CD4-positive, alpha-beta T cell treated with Interleukin-2 at 100 ng/mL for 4 hours (primary cell): ENCODE measurements around the gene RERE.

Experiments used
- DNase-seq: peaks from one replicate; pipeline ENCODE4 v3.0.0-alpha.2; 2020; ENCODE audit warnings: low spot score

Gene RERE

DNA sequence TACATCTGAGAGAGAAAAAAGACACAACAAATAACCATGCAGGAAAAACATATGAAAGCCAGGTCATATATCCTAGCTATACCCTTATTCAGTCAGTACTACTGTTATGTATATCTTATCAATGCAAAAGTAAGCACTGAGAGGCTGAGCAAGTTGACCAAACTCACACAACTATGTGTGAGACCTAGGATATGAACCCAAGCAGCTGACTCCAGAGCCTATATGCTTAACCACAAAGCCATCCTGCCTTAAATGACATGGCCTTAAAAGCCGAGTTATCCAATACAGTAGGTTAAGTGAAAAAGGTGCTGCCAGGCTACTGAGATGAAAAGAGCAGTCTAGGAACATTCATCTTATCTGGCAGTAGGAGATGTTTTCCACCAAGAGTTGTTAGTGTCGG, 151.6 kb downstream of the RERE start:
- DNase-seq: no peak

GRCh38 chr1:8664887-8665286, 152.6 kb downstream of the RERE start:
- no peak for DNase-seq

DNA sequence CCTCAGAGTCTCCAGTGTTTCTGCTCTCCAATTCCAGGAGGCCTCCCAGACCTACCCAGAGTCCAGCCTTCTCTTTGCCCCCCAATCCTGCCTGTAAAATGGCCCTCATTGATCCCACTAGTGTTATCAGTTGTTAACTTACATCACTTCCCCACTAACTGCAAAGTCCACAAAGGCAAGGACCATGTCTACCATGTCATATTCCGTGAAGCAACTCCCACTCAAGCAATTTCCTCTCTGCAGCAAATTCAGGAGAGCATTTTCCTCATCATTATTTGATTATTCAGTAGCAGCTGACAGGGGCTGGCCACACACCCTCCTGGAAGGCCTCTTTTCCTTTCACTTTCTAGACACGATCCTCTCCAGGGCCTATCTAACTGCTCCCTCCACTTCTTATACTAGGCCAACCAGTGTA, 153.5 kb downstream of the RERE start:
- peak; percentile 10 for DNase-seq

DNA sequence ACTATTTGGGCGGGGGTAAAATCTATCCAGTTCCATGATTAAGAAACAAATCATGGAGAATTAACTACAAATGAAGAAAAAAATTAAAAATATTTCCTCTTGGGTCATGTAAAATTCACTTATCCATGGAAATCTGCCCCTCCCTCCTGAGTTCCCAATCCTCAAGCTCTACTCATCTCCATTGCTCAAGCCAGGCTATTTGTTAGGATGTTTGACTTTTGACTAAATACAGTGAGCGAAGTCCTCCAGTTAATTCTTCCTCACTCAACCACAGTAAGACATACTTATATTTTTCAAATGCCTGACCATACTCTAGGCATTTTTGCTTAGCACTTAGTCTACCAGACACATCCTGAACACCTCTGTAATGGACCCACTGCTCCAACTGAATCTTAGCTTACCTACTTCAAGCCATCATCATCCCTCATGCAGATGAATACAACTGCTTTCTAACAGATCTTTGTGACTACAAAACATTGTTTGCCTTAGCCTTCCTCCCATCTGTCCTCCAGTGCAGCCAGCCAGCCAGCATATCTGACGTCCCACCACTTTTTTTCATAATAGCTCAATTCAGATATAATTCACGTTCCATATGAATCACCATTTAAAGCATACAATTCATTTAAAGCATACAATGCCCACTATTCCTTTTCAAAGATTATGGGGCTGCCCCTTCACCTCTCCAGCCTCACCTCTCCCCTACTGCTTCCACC, 154.2 kb downstream of the RERE start:
- DNase-seq: no peak

GRCh38 chr1:8662380-8663072, 154.9 kb downstream of the RERE start:
- DNase-seq: no peak

GRCh38 chr1:8661185-8662110, 156.0 kb downstream of the RERE start:
- peak; percentile 25 for DNase-seq

DNA sequence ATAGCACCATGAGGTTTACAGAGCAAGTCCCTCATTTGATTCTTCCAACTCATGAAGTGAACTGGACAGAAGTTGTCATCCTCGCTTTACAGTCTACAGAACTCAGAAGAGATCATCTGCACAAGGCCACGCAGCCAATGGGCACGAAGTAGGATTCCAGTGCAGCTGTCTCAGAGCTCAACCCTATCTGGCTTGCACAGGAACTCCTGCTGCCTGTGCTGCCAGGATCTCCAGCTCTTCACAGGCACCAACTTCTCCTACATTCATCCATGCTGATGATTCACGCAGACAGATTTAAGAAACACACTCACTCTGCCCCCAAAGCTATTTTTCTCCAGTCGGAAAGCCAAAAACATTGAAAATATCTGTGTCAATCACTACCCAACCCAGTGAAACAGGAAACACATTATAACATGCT, 157.0 kb downstream of the RERE start:
- no peak for DNase-seq

DNA sequence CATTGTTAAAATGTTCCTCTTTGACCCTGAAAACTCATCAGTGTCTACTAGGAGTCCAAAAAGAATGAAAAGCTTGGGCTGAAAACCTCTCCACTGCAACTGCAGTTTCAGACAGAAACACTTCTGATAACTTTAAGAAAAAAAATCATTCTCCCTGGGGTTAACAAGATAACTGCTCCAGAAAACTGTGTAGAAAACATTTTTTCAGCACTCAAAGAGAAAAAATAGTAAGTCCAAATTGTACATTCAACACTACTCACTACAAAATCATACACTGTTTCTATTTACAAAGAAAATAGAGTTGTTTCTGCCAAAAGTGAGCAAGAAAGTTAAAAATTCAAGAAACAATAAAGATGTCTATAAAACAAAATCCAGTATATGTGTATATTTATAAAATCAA, 157.8 kb downstream of the RERE start:
- no peak for DNase-seq

- no peak for DNase-seq
These were observed 163.6 kb downstream of the RERE start for GRCh38 chr1:8653878-8654277.

DNA sequence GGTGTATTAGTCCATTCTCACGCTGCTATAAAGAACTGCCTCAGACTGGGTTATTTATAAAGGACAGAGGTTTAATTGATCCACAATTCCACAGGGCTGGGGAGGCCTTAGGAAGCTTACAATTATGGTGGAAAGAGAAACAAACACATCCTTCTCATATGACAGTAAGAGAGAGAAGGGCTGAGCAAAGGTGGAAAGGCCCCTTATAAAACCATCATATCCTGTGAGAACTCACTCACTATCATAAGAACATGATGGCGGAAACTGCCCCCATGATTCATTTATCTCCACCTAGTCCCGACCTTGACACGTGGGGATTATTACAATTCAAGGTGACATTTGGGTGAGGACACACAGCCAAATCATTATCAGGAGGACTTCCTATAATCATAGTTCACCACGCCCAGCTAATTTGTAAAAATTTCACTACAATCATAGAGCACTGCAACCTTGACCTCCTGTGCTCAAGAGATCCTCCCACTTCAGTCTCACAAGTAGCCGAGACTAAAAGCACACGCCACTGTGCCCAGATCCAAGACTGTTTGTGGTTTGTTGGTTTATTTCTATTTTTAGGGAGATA, 164.9 kb downstream of the RERE start:
- no peak for DNase-seq

- no peak for DNase-seq
These were observed 165.5 kb downstream of the RERE start for GRCh38 chr1:8651962-8652361.

- no peak for DNase-seq
These were observed 166.1 kb downstream of the RERE start for GRCh38 chr1:8651236-8651890.

DNA sequence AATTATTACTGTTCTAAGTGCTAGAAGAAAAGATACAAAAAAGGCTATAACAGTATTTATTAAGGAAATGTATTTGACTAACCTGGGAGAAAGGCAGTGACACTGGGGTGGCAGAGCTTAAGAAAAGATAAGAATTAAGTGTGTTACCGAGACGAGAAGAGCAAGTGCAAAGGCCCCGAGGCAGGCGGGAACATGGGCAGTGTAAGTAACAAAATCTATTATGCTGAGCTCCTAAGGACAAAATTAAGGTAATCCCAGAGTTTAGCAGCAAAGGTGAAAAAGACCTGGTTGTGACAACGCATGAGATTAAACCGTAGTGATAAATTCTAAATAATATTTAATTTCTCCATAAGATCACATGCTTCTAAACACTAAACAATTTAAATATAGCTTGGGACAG, 167.6 kb downstream of the RERE start:
- no peak for DNase-seq

DNA sequence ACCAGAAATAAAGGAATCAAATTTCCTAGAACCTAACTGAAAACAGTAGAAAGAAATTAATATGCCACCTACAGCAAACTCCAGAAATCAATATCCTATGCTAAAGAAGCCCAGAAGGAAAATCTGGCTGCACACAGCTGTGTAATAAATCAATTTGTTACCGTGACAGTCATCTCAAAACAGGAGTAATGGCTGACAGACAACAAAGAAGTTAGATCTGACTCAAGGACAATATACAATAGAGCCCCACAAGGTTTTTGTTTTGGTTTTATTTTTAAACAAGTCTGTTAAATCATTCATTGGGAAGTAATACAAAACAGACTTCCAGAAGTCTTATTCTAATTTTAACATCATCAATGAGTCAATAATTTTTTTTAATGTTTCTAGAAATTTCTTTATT, 168.4 kb downstream of the RERE start:
- no peak for DNase-seq

GRCh38 chr1:8646996-8647395, 170.4 kb downstream of the RERE start:
- DNase-seq: no peak

DNA sequence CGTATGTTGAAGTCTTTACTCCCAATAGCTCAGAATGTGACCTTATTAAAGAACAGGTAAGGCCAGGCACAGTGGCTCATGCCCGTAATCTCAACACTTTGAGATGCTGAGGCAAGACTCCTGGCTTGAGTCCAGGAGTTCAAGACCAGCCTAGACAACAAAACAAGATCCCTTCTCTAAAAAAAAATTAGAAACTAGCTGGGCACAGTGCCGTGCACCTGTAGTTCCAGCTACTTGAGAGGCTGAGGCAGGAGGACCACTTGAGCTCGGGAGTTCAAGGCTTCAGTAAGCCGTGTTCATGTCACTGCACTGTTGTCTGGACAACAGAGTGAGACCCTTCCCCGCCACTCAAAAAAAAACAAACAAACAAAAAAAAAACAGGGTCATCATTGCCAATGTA, 171.3 kb downstream of the RERE start:
- DNase-seq: no peak

- DNase-seq: no peak
These were observed 173.6 kb downstream of the RERE start for GRCh38 chr1:8643542-8644536.

DNA sequence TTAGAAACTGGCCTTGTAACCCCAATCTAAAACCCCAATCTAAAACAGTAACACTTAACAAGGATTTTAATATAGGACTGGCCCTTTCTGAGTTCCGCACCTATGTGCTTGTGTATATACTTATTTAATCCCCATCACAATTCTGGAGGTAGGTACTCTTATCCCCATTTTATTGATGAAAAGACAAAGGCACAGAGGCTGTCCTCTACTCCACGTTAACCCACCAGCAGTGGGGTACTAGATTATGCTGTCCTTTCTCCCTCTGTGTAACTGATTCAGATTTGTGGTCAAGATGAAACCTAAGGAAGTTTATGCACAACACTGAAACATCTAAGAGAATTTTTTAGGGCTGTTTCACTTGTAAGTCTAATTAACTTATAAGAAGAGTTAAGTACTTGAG, 175.3 kb downstream of the RERE start:
- DNase-seq: no peak

DNA sequence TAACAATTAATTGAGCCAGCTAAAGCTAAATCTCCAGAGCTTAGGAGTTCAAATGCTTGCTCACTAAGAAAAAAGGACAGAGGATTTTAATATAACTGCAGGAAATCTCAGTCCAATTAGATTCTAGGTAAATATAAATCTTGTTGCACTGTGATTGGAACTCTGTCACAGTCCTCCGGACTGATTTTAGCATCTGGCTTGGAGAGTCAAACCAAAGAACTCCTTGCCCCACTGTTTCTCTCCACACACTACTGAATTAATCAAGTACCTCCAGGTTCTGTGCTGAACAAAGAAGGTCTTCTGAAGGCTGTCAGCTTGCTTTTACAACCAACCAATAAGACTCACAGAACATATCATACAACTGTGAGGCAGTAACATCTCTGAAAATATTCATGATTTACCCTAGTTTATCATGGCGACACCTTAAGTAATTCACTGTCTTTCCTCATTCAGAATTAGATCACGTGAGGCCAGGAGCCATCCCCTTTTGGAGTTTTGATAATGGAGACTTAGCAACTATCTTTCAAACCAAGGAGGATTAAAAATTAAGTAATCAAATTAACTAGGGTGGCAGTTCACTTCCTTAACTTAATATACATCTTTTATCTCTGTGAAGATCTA, 176.0 kb downstream of the RERE start:
- DNase-seq: no peak

DNA sequence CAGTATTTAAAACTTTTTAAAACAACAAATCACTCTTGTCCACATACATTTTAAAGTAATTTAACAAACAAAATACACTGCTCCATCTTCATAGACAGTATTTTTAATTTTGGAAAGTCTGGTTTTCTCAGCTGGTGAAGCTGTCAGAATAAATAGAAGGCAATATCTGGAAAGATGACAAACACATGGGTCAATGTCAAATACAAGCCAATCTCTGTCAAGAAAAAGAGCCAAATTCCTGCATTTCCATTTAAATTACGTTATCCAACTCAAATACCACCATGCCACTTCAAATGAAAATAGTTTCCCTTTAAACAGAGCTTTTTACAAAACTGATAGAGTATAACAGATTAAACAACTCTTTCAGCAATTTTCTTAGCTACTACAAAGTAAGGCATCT, 176.5 kb downstream of the RERE start:
- no peak for DNase-seq
